ENCODE measurements around the gene CCR6. TPM values are rescaled to one million over a fixed set of nuclear protein-coding genes. Genes with fewer than 3 reads are reported as not detected.

CCR6 gene
- total and polyA plus RNA-seq, 2 of the 13 experiments (the other 11 are each of a cell fraction or from before 2014, with no cell fraction given) = 4.5 to 8.7 TPM

- no peaks in the 10 kb centered on the region for H3K36me3 ChIP-seq (replicated peaks in 1 of 2; ENCODE audit: control insufficient read depth in 1 of 2, insufficient read depth in 2 of 2, low read length in 2 of 2)
- H4K20me1 ChIP-seq (ENCODE audit: insufficient read depth, low read length) = no peaks in the 10 kb centered on the region
- H3K9me3 ChIP-seq (ENCODE audit: low read length) = no peaks in the 10 kb centered on the region
- H3K27me3 ChIP-seq (ENCODE audit: control insufficient read depth in 1 of 2, insufficient read depth in 2 of 2, low read length in 2 of 2) = peaks cover 11 to 82% of the 10 kb centered on the region in 2 experiments; a peak in 4 of 5 replicates
- in situ Hi-C loops (cut with HindIII; ENCODE audit: extremely low pct_ligation_motif_present, low pct_unique_long_range_greater_than_20kb) = no loop called here
- BruUV-seq (replicated peaks) = no TSS peak
- ATAC-seq = no peak
- TF ChIP-seq HOXA5 (CRISPR knock-in tag; IDR thresholded peaks at IDR 0.05) = no peak
- peak; percentile 44 to 65 for TF ChIP-seq MAFK (conservative IDR thresholded peaks at IDR 0.05 in 1 of 2, IDR thresholded peaks at IDR 0.05 in 1 of 2; ENCODE audit: low read length in 2 of 2)
- peak; percentile 61 for TF ChIP-seq MAFF (IDR thresholded peaks at IDR 0.05; ENCODE audit: low read depth, low read length)
- no peak overlapping the region for H3K4me3 ChIP-seq (replicated peaks in 1 of 3; ENCODE audit: insufficient read depth in 1 of 3, low read depth in 2 of 3, low read length in 3 of 3)
- H3K9ac ChIP-seq (ENCODE audit: insufficient read depth, low read depth, low read length) = no peak overlapping the region
- H2AFZ ChIP-seq (ENCODE audit: low read length) = no peak overlapping the region
- H3K4me2 ChIP-seq (ENCODE audit: low read depth, low read length) = no peak overlapping the region
- no peak overlapping the region for H3K27ac ChIP-seq (ENCODE audit: extremely low read length, insufficient read depth, low read length)
- ChIA-PET POLR2A (no interaction called here), CTCF (ENCODE audit: low intra/inter-chr PET ratio, low total read pairs) (no interaction called here)
- no peaks in the 10 kb centered on the region for H3K79me2 ChIP-seq (ENCODE audit: insufficient read depth, low read length)
- DNase-seq (ENCODE audit: low spot score) = no peak
- H3K4me1 ChIP-seq (ENCODE audit: insufficient read depth, low read length) = peaks cover 14% of the 10 kb centered on the region; the same call in 1 of the 2 replicates
- intact Hi-C loops (cut with micrococcal nuclease; ENCODE audit: unreplicated experiment) = no loop called here
- no peak for FAIRE-seq
- 10% methylated on average over 2 of the region's 2 CpGs for WGBS (ENCODE audit: low lambda C conversion rate)
Observed at GRCh38 chr6:167154895-167155294, 32.0 kb downstream of the CCR6 start.

- Histone ChIP-seq H3K4me3 (replicated peaks in 1 of 3; ENCODE audit: insufficient read depth in 1 of 3, low read depth in 2 of 3, low read length in 3 of 3) (no peak overlapping the region), H2AFZ (ENCODE audit: low read length) (no peak overlapping the region), H3K27me3 (ENCODE audit: control insufficient read depth in 1 of 2, insufficient read depth in 2 of 2, low read length in 2 of 2) (peaks cover 11 to 66% of the 10 kb centered on the region in 2 experiments; a peak in 4 of 5 replicates), H3K4me1 (ENCODE audit: insufficient read depth, low read length) (peaks cover 19% of the 10 kb centered on the region), H3K9ac (ENCODE audit: insufficient read depth, low read depth, low read length) (no peak overlapping the region), H4K20me1 (ENCODE audit: insufficient read depth, low read length) (no peaks in the 10 kb centered on the region), H3K27ac (ENCODE audit: extremely low read length, insufficient read depth, low read length) (no peak overlapping the region), H3K36me3 (replicated peaks in 1 of 2; ENCODE audit: control insufficient read depth in 1 of 2, insufficient read depth in 2 of 2, low read length in 2 of 2) (no peaks in the 10 kb centered on the region), H3K4me2 (ENCODE audit: low read depth, low read length) (no peak overlapping the region), H3K9me3 (ENCODE audit: low read length) (no peaks in the 10 kb centered on the region), H3K79me2 (ENCODE audit: insufficient read depth, low read length) (no peaks in the 10 kb centered on the region)
- FAIRE-seq (no peak), DNase-seq (ENCODE audit: low spot score) (no peak), ATAC-seq (no peak)
- ChIA-PET CTCF (ENCODE audit: low intra/inter-chr PET ratio, low total read pairs) (no interaction called here), POLR2A (no interaction called here)
- no TSS peak for BruUV-seq (replicated peaks)
- 63% methylated on average over 14 of the region's 19 CpGs for WGBS (ENCODE audit: low lambda C conversion rate)
- intact Hi-C loops (cut with micrococcal nuclease; ENCODE audit: unreplicated experiment) (no loop called here), in situ Hi-C loops (cut with HindIII; ENCODE audit: extremely low pct_ligation_motif_present, low pct_unique_long_range_greater_than_20kb) (no loop called here)
- TF ChIP-seq MAFG (CRISPR knock-in tag; IDR thresholded peaks at IDR 0.05) = no peak
- TF ChIP-seq ZNF687 (CRISPR knock-in tag; IDR thresholded peaks at IDR 0.05) = peak; percentile 9; the same call in 1 of the 2 replicates
- no peak for TF ChIP-seq XBP1 (CRISPR knock-in tag; IDR thresholded peaks at IDR 0.05)
- no peak for TF ChIP-seq ZNF850 (CRISPR knock-in tag; conservative IDR thresholded peaks at IDR 0.05)
- no peak for TF ChIP-seq ZNF331 (CRISPR knock-in tag; IDR thresholded peaks at IDR 0.05)
- no peak for TF ChIP-seq CEBPB (IDR thresholded peaks at IDR 0.05; ENCODE audit: borderline replicate concordance, low read depth, low read length)
- no peak for TF ChIP-seq ARNT2 (CRISPR knock-in tag; IDR thresholded peaks at IDR 0.05; ENCODE audit: low read depth)
- TF ChIP-seq ZEB1 (IDR thresholded peaks at IDR 0.05; ENCODE audit: insufficient replicate concordance, low read depth) = no peak
- no peak for TF ChIP-seq HOXA5 (CRISPR knock-in tag; IDR thresholded peaks at IDR 0.05)
- peak; percentile 29; the same call in 1 of the 2 replicates for TF ChIP-seq GABPA (IDR thresholded peaks at IDR 0.05; ENCODE audit: low read depth, low read length)
- no peak for TF ChIP-seq GABPA (CRISPR knock-in tag; IDR thresholded peaks at IDR 0.05; ENCODE audit: low read depth)
- no peak for TF ChIP-seq ZFAT (CRISPR knock-in tag; conservative IDR thresholded peaks at IDR 0.05)
- TF ChIP-seq ZNF451 (CRISPR knock-in tag; IDR thresholded peaks at IDR 0.05) = no peak
- no peak for TF ChIP-seq BRF2 (CRISPR knock-in tag; IDR thresholded peaks at IDR 0.05)
Observed at GRCh38 chr6:167157414-167157813, 34.5 kb downstream of the CCR6 start.

Data from HepG2 (cell line).